Sigmoid colon (tissue), 7 donors: ENCODE measurements around the gene DNMT3B. TPM values are rescaled to one million over a fixed set of nuclear protein-coding genes. Genes with fewer than 3 reads are reported as not detected.

Experiments
- DNase-seq: peaks from one replicate; pipeline ENCODE4 v3.0.0-alpha.2; 2019
- H3K27ac ChIP-seq, 4 donors: fragments of 200-600 bp; sonication (generic); one replicate each; pipeline ENCODE4 v1.5.1; 2016 to 2019; ENCODE audit warnings: mild to moderate bottlenecking in 1 of 4
- H3K27me3 ChIP-seq, 3 donors: fragments of 200-600 bp; sonication (generic); one replicate each; pipeline ENCODE4 v1.5.1; 2019; ENCODE audit warnings: mild to moderate bottlenecking in 1 of 3
- H3K36me3 ChIP-seq, 4 donors: fragments of 200-600 bp; sonication (generic); one replicate each; pipeline ENCODE4 v1.5.1; 2016 to 2019
- H3K4me1 ChIP-seq, 4 donors: fragments of 200-600 bp; sonication (generic); one replicate each; pipeline ENCODE4 v1.5.1; 2017 to 2019
- H3K4me3 ChIP-seq, 4 donors: fragments of 200-600 bp; sonication (generic); one replicate each; pipeline ENCODE4 v1.5.1; 2017 to 2019; ENCODE audit warnings: mild to moderate bottlenecking in 2 of 4, moderate library complexity in 1 of 4
- H3K9me3 ChIP-seq, 4 donors: fragments of 200-600 bp in 3 of 4; sonication (generic) in 3 of 4; one replicate each; pipeline versions ENCODE4 v1.5.1 to v1.6.1; 2013 to 2019
- CTCF ChIP-seq, 4 experiments: fragments of 450-650 bp in 3 of 4; fragments of 200-600 bp in 1 of 4; IDR thresholded peaks; one replicate each; pipeline ENCODE4 v1.5.1; 2016 to 2019; ENCODE audit warnings: antibody characterized with exemption in 4 of 4, mild to moderate bottlenecking in 3 of 4, moderate library complexity in 2 of 4
- EP300 ChIP-seq, 4 donors: sonication (generic); formaldehyde crosslinking; IDR thresholded peaks; one replicate each; pipeline ENCODE4 v1.6.1; 2017; ENCODE audit warnings: antibody characterized with exemption in 4 of 4
- POLR2A ChIP-seq, 2 donors: fragments of 450-650 bp; IDR thresholded peaks; one replicate each; pipeline ENCODE4 v1.6.1; 2016; ENCODE audit warnings: antibody characterized with exemption in 2 of 2, mild to moderate bottlenecking in 2 of 2, moderate library complexity in 2 of 2
- POLR2AphosphoS5 ChIP-seq, 4 donors: sonication (generic); formaldehyde crosslinking; IDR thresholded peaks; one replicate each; pipeline ENCODE4 v1.6.1; 2017; ENCODE audit warnings: antibody characterized with exemption in 4 of 4
- WGBS, 2 donors: extraction: QIAGEN DNeasy Blood & Tissue Kit; methylation state at CpG; one replicate each; pipeline ENCODE4 v1.1.7; 2013; 5-methylcytosine and 5-hydroxymethylcytosine counted together
- intact Hi-C: fragments of 100-400 bp; cut with DNase I; formaldehyde crosslinking; loops from one replicate; pipeline ENCODE4 v1.15.1; 2023
- polyA plus RNA-seq, 3 donors: library from polyadenylated mRNA; stranded (reverse); fragments of 200-250 nt; gene quantifications; one replicate each; pipeline ENCODE4 v1.2.3, GENCODE V29; 2013
- total RNA-seq, 4 donors: library from RNA; depleted of rRNA; stranded (reverse); fragments of >200 nt; gene quantifications; one replicate each; pipeline ENCODE4 v1.1.0, GENCODE V29; 2016
- donor health status: healthy with polysubstance abuse.
- donor health status: Bipolar disorder and iron deficiency.
- donor health status: healthy.

The DNMT3B gene
- total and polyA plus RNA-seq, 7 donors: 0.36 to 1.7 (median 0.60) TPM; not detected in 1

- Histone ChIP-seq H3K27me3 (no peaks in the 10 kb centered on the region), H3K27ac (peak overlapping the region in 2 of 4 donors; percentile 32 to 78), H3K4me3 (no peak overlapping the region), H3K36me3 (peaks cover 3 to 43% (median 24%) of the 10 kb centered on the region in 4 donors), H3K9me3 (no peaks in the 10 kb centered on the region), H3K4me1 (peaks cover 0 to 53% (median 35%) of the 10 kb centered on the region in 4 donors)
- no peak for DNase-seq
- 19 to 64% methylated on average over 5 of the region's 5 CpGs for WGBS, 2 donors
- intact Hi-C loops: no loop called here
- no peak for TF ChIP-seq CTCF (IDR thresholded peaks at IDR 0.05)
- no peak for TF ChIP-seq POLR2AphosphoS5 (IDR thresholded peaks at IDR 0.05)
- TF ChIP-seq EP300 (IDR thresholded peaks at IDR 0.05): no peak
- no peak for TF ChIP-seq POLR2A (IDR thresholded peaks at IDR 0.05)
Measured at GRCh38 chr20:32831982-32832381, 69.8 kb downstream of the DNMT3B start.

GRCh38 chr20:32832664-32833063 is 70.5 kb downstream of the DNMT3B start:
- Histone ChIP-seq H3K4me1 (peaks cover 0 to 49% (median 33%) of the 10 kb centered on the region in 4 donors), H3K36me3 (peaks cover 9 to 43% (median 23%) of the 10 kb centered on the region in 4 donors)

GRCh38 chr20:32834972-32835371 is 72.8 kb downstream of the DNMT3B start:
- peaks cover 19 to 62% (median 34%) of the 10 kb centered on the region in 4 donors for H3K36me3 ChIP-seq

More at GRCh38 chr20:32832664-32833063, 70.5 kb downstream of the DNMT3B start:
- DNase-seq: no peak
- TF ChIP-seq CTCF (IDR thresholded peaks at IDR 0.05) (no peak), POLR2A (IDR thresholded peaks at IDR 0.05) (no peak), POLR2AphosphoS5 (IDR thresholded peaks at IDR 0.05) (no peak), EP300 (IDR thresholded peaks at IDR 0.05) (no peak)
- H3K9me3 ChIP-seq: no peaks in the 10 kb centered on the region
- intact Hi-C loops: no loop called here
- WGBS, 2 donors: 72 to 86% methylated on average over 11 of the region's 11 CpGs
- H3K4me3 ChIP-seq: no peak overlapping the region
- no peaks in the 10 kb centered on the region for H3K27me3 ChIP-seq
- H3K27ac ChIP-seq: peak overlapping the region in 2 of 4 donors; percentile 43 to 78

GRCh38 chr20:32837157-32837556 is 75.0 kb downstream of the DNMT3B start:
- no peak for DNase-seq
- no peak overlapping the region for H3K4me3 ChIP-seq
- H3K9me3 ChIP-seq: no peaks in the 10 kb centered on the region
- no peaks in the 10 kb centered on the region for H3K27me3 ChIP-seq
- H3K27ac ChIP-seq: no peak overlapping the region
- TF ChIP-seq CTCF (IDR thresholded peaks at IDR 0.05): no peak
- no peak for TF ChIP-seq POLR2AphosphoS5 (IDR thresholded peaks at IDR 0.05)
- TF ChIP-seq EP300 (IDR thresholded peaks at IDR 0.05): no peak
- TF ChIP-seq POLR2A (IDR thresholded peaks at IDR 0.05): no peak
- H3K4me1 ChIP-seq: peaks cover 0 to 17% (median 4%) of the 10 kb centered on the region in 4 donors
- WGBS, 2 donors: 50 to 91% methylated on average over 1 of the region's 1 CpG
- H3K36me3 ChIP-seq: peaks cover 21 to 84% (median 46%) of the 10 kb centered on the region in 4 donors
- intact Hi-C loops: no loop called here

More at GRCh38 chr20:32834972-32835371, 72.8 kb downstream of the DNMT3B start:
- Histone ChIP-seq H3K27ac (no peak overlapping the region), H3K9me3 (no peaks in the 10 kb centered on the region), H3K4me1 (peaks cover 0 to 26% (median 12%) of the 10 kb centered on the region in 4 donors), H3K27me3 (no peaks in the 10 kb centered on the region), H3K4me3 (no peak overlapping the region)
- DNase-seq: no peak
- TF ChIP-seq POLR2A (IDR thresholded peaks at IDR 0.05) (no peak), CTCF (IDR thresholded peaks at IDR 0.05) (no peak), EP300 (IDR thresholded peaks at IDR 0.05) (no peak), POLR2AphosphoS5 (IDR thresholded peaks at IDR 0.05) (no peak)
- intact Hi-C loops: no loop called here
